A549 (cell line): ENCODE results near the gene FBXO5. TPM values are rescaled to one million over a fixed set of nuclear protein-coding genes. Genes with fewer than 3 reads are reported as not detected.
A peak's percentile ranks its signal among the peaks of the same experiment; 100 is the strongest.

Experiments used
- ATAC-seq, 2 experiments: fragments of 200-7000 bp in 1 of 2; fragments of >200 bp in 1 of 2; cut with Nextera tagmentation in 1 of 2; cut with Tn5 transposase in 1 of 2; 3 replicates each; pipeline versions ENCODE4 v1.8.0 to v1.9.1; 2018 to 2020; ENCODE audit warnings: mild to moderate bottlenecking in 1 of 2, moderate library complexity in 1 of 2
- CTCF ChIA-PET: fragments of 300-600 bp; sonication (Branson Sonifier 250); formaldehyde crosslinking; extraction: SDS; loops from one replicate; lab custom pipeline; 2021; ENCODE audit warnings: antibody characterized with exemption, inconsistent platforms; lab: Yijun Ruan, JAX
- POLR2A ChIA-PET: fragments of 350-600 bp; formaldehyde crosslinking; extraction: SDS; loops from one replicate; lab custom pipeline; 2021; ENCODE audit warnings: antibody characterized with exemption, inconsistent platforms; lab: Yijun Ruan, JAX
- DNase-seq, 2 experiments: peaks; one replicate each; pipeline versions ENCODE4 v3.0.0 to v3.0.0-alpha.2; 2011 to 2016; ENCODE audit warnings: low read depth in 1 of 2, low spot score in 1 of 2
- FAIRE-seq: peaks from 2 replicates; lab custom pipeline; 2011; peaks lifted over from hg19 to GRCh38; lab: Jason Lieb, UNC
- H3K27ac ChIP-seq, 2 experiments: fragments of >200 bp; sonication (Bioruptor Twin); formaldehyde crosslinking; 3 replicates each; pipeline ENCODE4 v1.5.1; 2016 to 2017
- H3K4me1 ChIP-seq: fragments of >200 bp; sonication (Bioruptor Twin); formaldehyde crosslinking; 3 replicates; pipeline ENCODE4 v1.6.1; 2016
- H3K4me2 ChIP-seq: fragments of >200 bp; sonication (Bioruptor Twin); formaldehyde crosslinking; 3 replicates; pipeline ENCODE4 v1.6.1; 2016
- H3K4me3 ChIP-seq: fragments of >200 bp; sonication (Bioruptor Twin); formaldehyde crosslinking; 3 replicates; pipeline ENCODE4 v1.5.1; 2016
- H3K9me3 ChIP-seq: fragments of >200 bp; sonication (Bioruptor Twin); formaldehyde crosslinking; 3 replicates; pipeline ENCODE4 v1.6.1; 2016
- BHLHE40 ChIP-seq: IDR thresholded peaks from 2 replicates; pipeline ENCODE4 v1.6.1; 2012; ENCODE audit warnings: low read depth, low read length, inconsistent platforms
- CBX2 ChIP-seq: fragments of 200-600 bp; sonication (generic); IDR thresholded peaks from 2 replicates; pipeline ENCODE4 v1.6.1; 2016; ENCODE audit warnings: low read depth, mild to moderate bottlenecking, borderline replicate concordance
- CBX8 ChIP-seq: fragments of 200-600 bp; sonication (generic); IDR thresholded peaks from 2 replicates; pipeline ENCODE4 v1.6.1; 2016
- CEBPB ChIP-seq, 2 experiments: fragments of >200 bp in 1 of 2; sonication (Bioruptor Twin) in 1 of 2; formaldehyde crosslinking in 1 of 2; IDR thresholded peaks; 2 replicates each; pipeline ENCODE4 v1.6.1; 2012 to 2016
- CHD2 ChIP-seq: fragments of 150-350 bp; IDR thresholded peaks from 2 replicates; pipeline ENCODE4 v1.6.1; 2014; ENCODE audit warnings: low read length; ENCODE audit not compliant: partially characterized antibody
- EHF ChIP-seq: fragments of 250-450 bp; sonication (Bioruptor Pico); IDR thresholded peaks from 2 replicates; pipeline ENCODE4 v1.5.0; 2020; ENCODE audit warnings: mild to moderate bottlenecking
- EHMT2 ChIP-seq: fragments of 200-600 bp; sonication (generic); IDR thresholded peaks from 2 replicates; pipeline ENCODE4 v1.6.1; 2016; ENCODE audit warnings: antibody characterized with exemption, low read depth, mild to moderate bottlenecking, moderate library complexity
- FOSB ChIP-seq: fragments of 250-450 bp; sonication (Bioruptor Pico); IDR thresholded peaks from 2 replicates; pipeline ENCODE4 v1.5.0; 2020; ENCODE audit warnings: mild to moderate bottlenecking, moderate library complexity
- FOSL2 ChIP-seq, 2 experiments: fragments of 450-650 bp in 1 of 2; fragments of >200 bp in 1 of 2; sonication (Bioruptor Twin) in 1 of 2; formaldehyde crosslinking; IDR thresholded peaks; 2 replicates each; pipeline versions ENCODE4 v1.5.0 to v1.6.1; 2016 to 2020; ENCODE audit warnings: mild to moderate bottlenecking in 1 of 2, moderate library complexity in 1 of 2
- GATA3 ChIP-seq: IDR thresholded peaks from 2 replicates; pipeline ENCODE4 v1.6.1; 2012; ENCODE audit warnings: borderline replicate concordance
- HEYL ChIP-seq: fragments of 250-450 bp; sonication (Bioruptor Pico); IDR thresholded peaks from 2 replicates; pipeline ENCODE4 v1.8.0; 2021; ENCODE audit warnings: mild to moderate bottlenecking, moderate library complexity
- JUN ChIP-seq, 2 experiments: fragments of >200 bp; sonication (Bioruptor Twin); formaldehyde crosslinking; IDR thresholded peaks; 2 replicates in 1 of 2; 3 replicates in 1 of 2; pipeline ENCODE4 v1.6.1; 2016 to 2017
- MAFK ChIP-seq: fragments of 450-650 bp; IDR thresholded peaks from 2 replicates; pipeline ENCODE4 v1.6.1; 2014; ENCODE audit not compliant: partially characterized antibody
- NPAS2 ChIP-seq: fragments of 250-450 bp; sonication (Bioruptor Pico); IDR thresholded peaks from 2 replicates; pipeline ENCODE4 v1.8.0; 2022; ENCODE audit warnings: mild to moderate bottlenecking, moderate library complexity, borderline replicate concordance
- PHF8 ChIP-seq: fragments of 200-600 bp; sonication (generic); IDR thresholded peaks from 2 replicates; pipeline ENCODE4 v1.6.1; 2016; ENCODE audit warnings: low read depth, mild to moderate bottlenecking, antibody characterized with exemption, moderate library complexity, borderline replicate concordance
- POLR2A ChIP-seq: IDR thresholded peaks from 2 replicates; pipeline ENCODE4 v1.6.1; 2012; ENCODE audit warnings: mild to moderate bottlenecking, low read length
- RAD21 ChIP-seq, 2 experiments: fragments of >200 bp in 1 of 2; sonication (Bioruptor Twin) in 1 of 2; formaldehyde crosslinking in 1 of 2; IDR thresholded peaks in 1 of 2; conservative IDR thresholded peaks in 1 of 2; 2 replicates in 1 of 2; 3 replicates in 1 of 2; pipeline ENCODE4 v1.6.1; 2012 to 2018; ENCODE audit warnings: inconsistent platforms in 1 of 2
- RNF2 ChIP-seq: fragments of 200-600 bp; sonication (generic); IDR thresholded peaks from 2 replicates; pipeline ENCODE4 v1.6.1; 2016; ENCODE audit warnings: low read depth, mild to moderate bottlenecking, antibody characterized with exemption, moderate library complexity, borderline replicate concordance
- SMC3 ChIP-seq: fragments of >200 bp; sonication (Bioruptor Twin); formaldehyde crosslinking; IDR thresholded peaks from 3 replicates; pipeline ENCODE4 v1.6.1; 2018; ENCODE audit warnings: inconsistent platforms
- TFCP2L1 ChIP-seq: fragments of 250-450 bp; sonication (Bioruptor Pico); IDR thresholded peaks from 2 replicates; pipeline ENCODE4 v1.5.0; 2021; ENCODE audit warnings: mild to moderate bottlenecking
- TP53 ChIP-seq: fragments of 250-450 bp; sonication (Bioruptor Pico); IDR thresholded peaks from 2 replicates; pipeline ENCODE4 v1.5.0; 2021; ENCODE audit warnings: mild to moderate bottlenecking, moderate library complexity
- ZNF302 ChIP-seq: fragments of 250-450 bp; sonication (Bioruptor Pico); IDR thresholded peaks from 2 replicates; pipeline ENCODE4 v1.9.0; 2021; ENCODE audit warnings: inconsistent platforms, mild to moderate bottlenecking, moderate library complexity
- ZSCAN20 ChIP-seq: fragments of 250-450 bp; sonication (Bioruptor Pico); IDR thresholded peaks from 2 replicates; pipeline ENCODE4 v1.8.0; 2022; ENCODE audit warnings: mild to moderate bottlenecking, moderate library complexity
- WGBS: methylation state at CpG from one replicate; pipeline ENCODE4 v1.1.6; 2017; ENCODE audit errors: missing lambda C conversion rate; 5-methylcytosine and 5-hydroxymethylcytosine counted together
- polyA plus RNA-seq, 4 experiments: library from polyadenylated mRNA; depleted of rRNA in 3 of 4; stranded (reverse); fragments of >200 nt; fragmentation: RNase III in 1 of 4; extraction: RNeasy Plus Mini Kit Qiagen cat#74134 plus additional on column Dnase treatment in 1 of 4; gene quantifications; 2 replicates in 3 of 4; 3 replicates in 1 of 4; pipeline ENCODE4 v1.2.3, GENCODE V29; 2011 to 2017
- TF ChIP-seq, protein P1 (sequence below): fragments of 200-600 bp; sonication (generic); IDR thresholded peaks from 2 replicates; pipeline ENCODE4 v1.6.1; 2016; ENCODE audit warnings: antibody characterized with exemption, mild to moderate bottlenecking, moderate library complexity
- TF ChIP-seq, protein P2 (sequence below): fragments of 250-450 bp; sonication (Bioruptor Pico); IDR thresholded peaks from 2 replicates; pipeline ENCODE4 v1.5.0; 2020; ENCODE audit warnings: low read depth, mild to moderate bottlenecking, moderate library complexity
- TF ChIP-seq, protein P3 (sequence below): fragments of 250-450 bp; sonication (Bioruptor Pico); IDR thresholded peaks from 2 replicates; pipeline ENCODE4 v1.5.0; 2021; ENCODE audit warnings: mild to moderate bottlenecking, moderate library complexity, borderline replicate concordance
- TF ChIP-seq, protein P4 (sequence below): fragments of >200 bp; sonication (Bioruptor Twin); formaldehyde crosslinking; IDR thresholded peaks from 2 replicates; pipeline ENCODE4 v1.6.1; 2016
- TF ChIP-seq, protein P5 (sequence below): IDR thresholded peaks from 2 replicates; pipeline ENCODE4 v1.6.1; 2012

Gene FBXO5
- polyA plus RNA-seq, 2 of the 4 experiments (the other 2 are of a cell fraction): 14.3 to 29.2 TPM

DNA sequence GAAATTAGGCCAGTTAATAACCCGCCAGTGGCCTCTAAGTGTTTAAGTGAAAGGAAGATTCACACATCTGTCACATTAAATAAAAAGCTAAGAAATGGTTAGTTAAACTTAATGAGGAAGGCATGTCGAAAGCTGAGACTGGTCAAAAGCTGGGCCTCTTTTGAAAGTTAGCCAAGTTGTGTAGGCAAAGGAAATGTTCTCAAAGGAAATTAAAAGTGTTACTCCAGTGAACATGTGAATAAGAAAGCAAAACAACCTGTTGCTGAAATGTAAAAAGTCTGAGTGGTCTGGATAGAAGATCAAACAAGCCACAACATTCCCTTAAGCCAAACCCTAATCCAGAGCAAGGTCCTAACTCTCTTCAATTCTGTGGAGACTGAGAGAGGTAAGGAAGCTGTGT is 30.6 kb upstream of the FBXO5 start (continued):
- TF ChIP-seq CEBPB (IDR thresholded peaks at IDR 0.05): no peak
- TF ChIP-seq, all 56 proteins: peak for 0

DNA sequence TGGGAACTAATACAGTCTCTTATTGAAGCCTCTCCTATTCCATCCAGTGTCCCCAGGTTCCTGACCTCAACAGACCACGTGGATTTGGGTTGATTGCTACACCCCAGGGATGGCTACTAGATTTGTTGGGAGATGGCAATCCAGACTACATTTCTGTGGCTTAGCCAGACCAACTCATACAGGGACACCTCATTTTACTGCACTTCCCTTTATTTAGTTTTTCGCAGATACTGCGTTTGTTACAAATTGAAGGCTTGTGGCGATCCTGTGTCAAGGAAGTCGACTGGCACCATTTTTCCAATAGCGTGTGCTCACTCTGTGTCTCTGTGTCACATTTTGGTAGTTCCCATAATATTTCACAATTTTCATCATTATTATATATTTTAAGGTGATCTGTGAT is 30.0 kb upstream of the FBXO5 start:
- TF ChIP-seq CEBPB (IDR thresholded peaks at IDR 0.05): no peak
- no peak for TF ChIP-seq EHF (CRISPR knock-in tag)
- TF ChIP-seq, protein P1, sequence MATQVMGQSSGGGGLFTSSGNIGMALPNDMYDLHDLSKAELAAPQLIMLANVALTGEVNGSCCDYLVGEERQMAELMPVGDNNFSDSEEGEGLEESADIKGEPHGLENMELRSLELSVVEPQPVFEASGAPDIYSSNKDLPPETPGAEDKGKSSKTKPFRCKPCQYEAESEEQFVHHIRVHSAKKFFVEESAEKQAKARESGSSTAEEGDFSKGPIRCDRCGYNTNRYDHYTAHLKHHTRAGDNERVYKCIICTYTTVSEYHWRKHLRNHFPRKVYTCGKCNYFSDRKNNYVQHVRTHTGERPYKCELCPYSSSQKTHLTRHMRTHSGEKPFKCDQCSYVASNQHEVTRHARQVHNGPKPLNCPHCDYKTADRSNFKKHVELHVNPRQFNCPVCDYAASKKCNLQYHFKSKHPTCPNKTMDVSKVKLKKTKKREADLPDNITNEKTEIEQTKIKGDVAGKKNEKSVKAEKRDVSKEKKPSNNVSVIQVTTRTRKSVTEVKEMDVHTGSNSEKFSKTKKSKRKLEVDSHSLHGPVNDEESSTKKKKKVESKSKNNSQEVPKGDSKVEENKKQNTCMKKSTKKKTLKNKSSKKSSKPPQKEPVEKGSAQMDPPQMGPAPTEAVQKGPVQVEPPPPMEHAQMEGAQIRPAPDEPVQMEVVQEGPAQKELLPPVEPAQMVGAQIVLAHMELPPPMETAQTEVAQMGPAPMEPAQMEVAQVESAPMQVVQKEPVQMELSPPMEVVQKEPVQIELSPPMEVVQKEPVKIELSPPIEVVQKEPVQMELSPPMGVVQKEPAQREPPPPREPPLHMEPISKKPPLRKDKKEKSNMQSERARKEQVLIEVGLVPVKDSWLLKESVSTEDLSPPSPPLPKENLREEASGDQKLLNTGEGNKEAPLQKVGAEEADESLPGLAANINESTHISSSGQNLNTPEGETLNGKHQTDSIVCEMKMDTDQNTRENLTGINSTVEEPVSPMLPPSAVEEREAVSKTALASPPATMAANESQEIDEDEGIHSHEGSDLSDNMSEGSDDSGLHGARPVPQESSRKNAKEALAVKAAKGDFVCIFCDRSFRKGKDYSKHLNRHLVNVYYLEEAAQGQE: no peak
- TF ChIP-seq, protein P2, sequence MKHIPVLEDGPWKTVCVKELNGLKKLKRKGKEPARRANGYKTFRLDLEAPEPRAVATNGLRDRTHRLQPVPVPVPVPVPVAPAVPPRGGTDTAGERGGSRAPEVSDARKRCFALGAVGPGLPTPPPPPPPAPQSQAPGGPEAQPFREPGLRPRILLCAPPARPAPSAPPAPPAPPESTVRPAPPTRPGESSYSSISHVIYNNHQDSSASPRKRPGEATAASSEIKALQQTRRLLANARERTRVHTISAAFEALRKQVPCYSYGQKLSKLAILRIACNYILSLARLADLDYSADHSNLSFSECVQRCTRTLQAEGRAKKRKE: no peak
- no peak for TF ChIP-seq TFCP2L1 (CRISPR knock-in tag)
- no peak for TF ChIP-seq CHD2
- TF ChIP-seq RAD21 (conservative IDR thresholded peaks at IDR 0.05 in 1 of 2, IDR thresholded peaks at IDR 0.05 in 1 of 2): no peak
- TF ChIP-seq EHMT2: no peak
- TF ChIP-seq SMC3: no peak
- TF ChIP-seq PHF8: no peak
- no peak for TF ChIP-seq ZSCAN20 (CRISPR knock-in tag)
- no peak for TF ChIP-seq MAFK
- Histone ChIP-seq H3K9me3 (no peaks in the 10 kb centered on the region), H3K27ac (no peak overlapping the region), H3K4me3 (no peak overlapping the region), H3K4me1 (no peaks in the 10 kb centered on the region), H3K4me2 (no peak overlapping the region)
- FAIRE-seq (no peak), DNase-seq (no peak), ATAC-seq (no peak)
- POLR2A ChIA-PET: no interaction called here
- 91% methylated on average over 6 of the region's 6 CpGs for WGBS
- CTCF ChIA-PET: interaction anchor here (1.8 kb wide), 1 partner anchor 12 kb away, joined by 6 read pairs; no protein-coding TSS in a partner anchor

DNA sequence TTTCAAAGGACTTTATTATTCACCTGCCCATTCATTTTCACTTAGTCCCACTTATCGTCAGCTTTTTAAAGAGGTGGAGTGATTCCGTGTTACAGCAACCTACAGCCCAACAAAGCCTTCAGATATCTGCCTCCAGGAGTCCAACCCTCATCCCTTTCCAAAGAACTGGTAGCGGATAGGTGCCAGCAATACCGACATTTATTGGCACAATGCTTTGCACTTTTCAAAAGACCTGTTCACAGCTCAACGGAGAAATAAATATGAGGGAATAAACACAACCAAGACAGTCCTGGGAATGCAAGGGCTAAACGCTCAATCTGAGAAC is 20.5 kb upstream of the FBXO5 start:
- no peaks in the 10 kb centered on the region for H3K9me3 ChIP-seq
- 2% methylated on average over 6 of the region's 6 CpGs for WGBS
- POLR2A ChIA-PET: interaction anchor here (2.3 kb wide), 1 partner anchor 20 kb away, joined by 11 read pairs; the partner anchor contains the start of gene FBXO5
- TF ChIP-seq BHLHE40 (no peak), CBX8 (no peak), ZNF302 (CRISPR knock-in tag) (no peak), JUN (IDR thresholded peaks at IDR 0.05) (no peak), NPAS2 (no peak), GATA3 (no peak), POLR2A (no peak), RNF2 (no peak), TFCP2L1 (CRISPR knock-in tag) (no peak), FOSB (CRISPR knock-in tag) (no peak), TP53 (no peak), CBX2 (no peak), FOSL2 (IDR thresholded peaks at IDR 0.05) (no peak), FOSL2 (CRISPR knock-in tag; IDR thresholded peaks at IDR 0.05) (no peak), HEYL (CRISPR knock-in tag) (no peak)
- TF ChIP-seq, protein P3, sequence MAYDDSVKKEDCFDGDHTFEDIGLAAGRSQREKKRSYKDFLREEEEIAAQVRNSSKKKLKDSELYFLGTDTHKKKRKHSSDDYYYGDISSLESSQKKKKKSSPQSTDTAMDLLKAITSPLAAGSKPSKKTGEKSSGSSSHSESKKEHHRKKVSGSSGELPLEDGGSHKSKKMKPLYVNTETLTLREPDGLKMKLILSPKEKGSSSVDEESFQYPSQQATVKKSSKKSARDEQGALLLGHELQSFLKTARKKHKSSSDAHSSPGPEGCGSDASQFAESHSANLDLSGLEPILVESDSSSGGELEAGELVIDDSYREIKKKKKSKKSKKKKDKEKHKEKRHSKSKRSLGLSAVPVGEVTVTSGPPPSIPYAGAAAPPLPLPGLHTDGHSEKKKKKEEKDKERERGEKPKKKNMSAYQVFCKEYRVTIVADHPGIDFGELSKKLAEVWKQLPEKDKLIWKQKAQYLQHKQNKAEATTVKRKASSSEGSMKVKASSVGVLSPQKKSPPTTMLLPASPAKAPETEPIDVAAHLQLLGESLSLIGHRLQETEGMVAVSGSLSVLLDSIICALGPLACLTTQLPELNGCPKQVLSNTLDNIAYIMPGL: no peak
- TF ChIP-seq, protein P4, sequence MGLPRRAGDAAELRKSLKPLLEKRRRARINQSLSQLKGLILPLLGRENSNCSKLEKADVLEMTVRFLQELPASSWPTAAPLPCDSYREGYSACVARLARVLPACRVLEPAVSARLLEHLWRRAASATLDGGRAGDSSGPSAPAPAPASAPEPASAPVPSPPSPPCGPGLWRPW: no peak
- TF ChIP-seq, protein P2: no peak
- TF ChIP-seq, protein P5, sequence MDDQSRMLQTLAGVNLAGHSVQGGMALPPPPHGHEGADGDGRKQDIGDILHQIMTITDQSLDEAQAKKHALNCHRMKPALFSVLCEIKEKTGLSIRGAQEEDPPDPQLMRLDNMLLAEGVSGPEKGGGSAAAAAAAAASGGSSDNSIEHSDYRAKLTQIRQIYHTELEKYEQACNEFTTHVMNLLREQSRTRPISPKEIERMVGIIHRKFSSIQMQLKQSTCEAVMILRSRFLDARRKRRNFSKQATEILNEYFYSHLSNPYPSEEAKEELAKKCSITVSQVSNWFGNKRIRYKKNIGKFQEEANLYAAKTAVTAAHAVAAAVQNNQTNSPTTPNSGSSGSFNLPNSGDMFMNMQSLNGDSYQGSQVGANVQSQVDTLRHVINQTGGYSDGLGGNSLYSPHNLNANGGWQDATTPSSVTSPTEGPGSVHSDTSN: no peak
- TF ChIP-seq, all 56 proteins: peak for 0
- FAIRE-seq (no peak), DNase-seq (no peak), ATAC-seq (peak; percentile 46 to 55)
- peak overlapping the region; percentile 84 to 88 for H3K27ac ChIP-seq
- H3K4me2 ChIP-seq: peak overlapping the region; percentile 77
- H3K4me1 ChIP-seq: peaks cover 27% of the 10 kb centered on the region; the same call in 2 of the 3 replicates
- peak overlapping the region; percentile 77 for H3K4me3 ChIP-seq
- CTCF ChIA-PET: no interaction called here
